B cell (primary cell): ENCODE results near the gene RIN3. TPM values are rescaled to one million over a fixed set of nuclear protein-coding genes. Genes with fewer than 3 reads are reported as not detected.

Experiments used
- ATAC-seq: fragments of 200-7000 bp; cut with Tn5 transposase; one replicate; pipeline ENCODE4 v1.10.0; 2021; ENCODE audit warnings: low read depth, mild to moderate bottlenecking, moderate number of reproducible peaks, moderate library complexity
- CTCF ChIA-PET: fragments of 350-600 bp; sonication (Branson Sonifier 250); formaldehyde crosslinking; loops from one replicate; lab custom pipeline; 2021; ENCODE audit warnings: antibody characterized with exemption, inconsistent platforms; lab: Charles Lee
- POLR2A ChIA-PET: fragments of 350-600 bp; sonication (Branson Sonifier 250); formaldehyde crosslinking; loops from one replicate; lab custom pipeline; 2021; ENCODE audit warnings: antibody characterized with exemption; lab: Charles Lee
- DNase-seq: peaks from one replicate; pipeline ENCODE4 v3.0.0; 2013
- H2AFZ ChIP-seq: 2 replicates; pipeline ENCODE4 v1.6.1; 2012; ENCODE audit warnings: mild to moderate bottlenecking, low read depth, low read length; ENCODE audit not compliant: insufficient read depth, poor library complexity, severe bottlenecking
- H3K27ac ChIP-seq, 2 donors: 1 replicate in 1 of 2; 2 replicates in 1 of 2; pipeline ENCODE4 v1.5.1; 2012 to 2013; ENCODE audit warnings: low read length in 2 of 2, mild to moderate bottlenecking in 2 of 2, moderate library complexity in 1 of 2
- H3K27me3 ChIP-seq, 4 experiments: fragments of 200-600 bp in 1 of 4; sonication (generic) in 1 of 4; replicated peaks in 1 of 4; 1 replicate in 2 of 4; 2 replicates in 2 of 4; pipeline versions ENCODE4 v1.6.1 to v1.7.0; 2013 to 2016; ENCODE audit warnings: low read length in 3 of 4, mild to moderate bottlenecking in 2 of 4, mixed read lengths in 1 of 4, moderate library complexity in 1 of 4; ENCODE audit not compliant: insufficient read depth in 4 of 4, control insufficient read depth in 3 of 4; ENCODE audit errors: control extremely low read depth in 1 of 4
- H3K36me3 ChIP-seq, 2 experiments: replicated peaks in 1 of 2; 1 replicate in 1 of 2; 2 replicates in 1 of 2; pipeline versions ENCODE4 v1.6.1 to v1.7.1; 2013; ENCODE audit warnings: low read length in 1 of 2; ENCODE audit not compliant: insufficient read depth in 2 of 2, control insufficient read depth in 1 of 2; ENCODE audit errors: control extremely low read depth in 1 of 2, extremely low read depth in 1 of 2
- H3K4me1 ChIP-seq, 2 donors: fragments of 200-600 bp in 1 of 2; sonication (generic) in 1 of 2; 1 replicate in 1 of 2; 2 replicates in 1 of 2; pipeline versions ENCODE4 v1.5.1 to v1.6.1; 2013 to 2017; ENCODE audit warnings: low read length in 2 of 2; ENCODE audit not compliant: control insufficient read depth in 2 of 2, insufficient read depth in 2 of 2
- H3K4me2 ChIP-seq: replicated peaks from 2 replicates; pipeline ENCODE3; 2012; ENCODE audit warnings: mild to moderate bottlenecking, low read depth, low read length; ENCODE audit not compliant: poor library complexity, severe bottlenecking
- H3K4me3 ChIP-seq, 5 experiments: fragments of 200-600 bp in 1 of 5; sonication (generic) in 1 of 5; 1 replicate in 3 of 5; 2 replicates in 2 of 5; pipeline versions ENCODE4 v1.5.1 to v1.7.0; 2011 to 2016; ENCODE audit warnings: low read length in 4 of 5, mild to moderate bottlenecking in 4 of 5, low read depth in 2 of 5, control low read depth in 1 of 5, moderate library complexity in 1 of 5; ENCODE audit not compliant: insufficient read depth in 1 of 5; ENCODE audit errors: control extremely low read depth in 1 of 5, extremely low read depth in 1 of 5
- H3K79me2 ChIP-seq: fragments of 200-600 bp; sonication (generic); one replicate; pipeline ENCODE4 v1.6.0; 2016; ENCODE audit warnings: low read length; ENCODE audit not compliant: control insufficient read depth, insufficient read depth
- H3K9ac ChIP-seq: fragments of 200-600 bp; sonication (generic); 2 replicates; pipeline ENCODE4 v1.6.1; 2017; ENCODE audit warnings: mild to moderate bottlenecking, low read length, moderate library complexity
- H3K9me3 ChIP-seq, 3 donors: one replicate each; pipeline versions ENCODE4 v1.6.1 to v1.7.1; 2013; ENCODE audit warnings: low read length in 2 of 3; ENCODE audit not compliant: control insufficient read depth in 2 of 3, insufficient read depth in 1 of 3; ENCODE audit errors: control extremely low read depth in 1 of 3
- H4K20me1 ChIP-seq: 2 replicates; pipeline ENCODE4 v1.6.0; 2012; ENCODE audit warnings: mild to moderate bottlenecking, low read length; ENCODE audit not compliant: insufficient read depth, control insufficient read depth, poor library complexity, severe bottlenecking
- H3K27ac Mint-ChIP-seq: one replicate; pipeline ENCODE4 v1.8.0; 2021; ENCODE audit warnings: mixed read lengths
- H3K27me3 Mint-ChIP-seq: one replicate; pipeline ENCODE4 v1.8.0; 2021; ENCODE audit warnings: mixed read lengths
- H3K4me1 Mint-ChIP-seq: one replicate; pipeline ENCODE4 v1.8.0; 2021; ENCODE audit warnings: mixed read lengths
- H3K4me3 Mint-ChIP-seq: one replicate; pipeline ENCODE4 v1.8.0; 2021; ENCODE audit warnings: mixed read lengths
- H3K9me3 Mint-ChIP-seq: one replicate; pipeline ENCODE4 v1.8.0; 2022; ENCODE audit warnings: mixed read lengths; ENCODE audit not compliant: insufficient read depth
- EZH2 ChIP-seq: IDR thresholded peaks from 2 replicates; pipeline ENCODE4 v1.6.1; 2012; ENCODE audit warnings: borderline replicate concordance, low read depth, mild to moderate bottlenecking, moderate library complexity, low read length; ENCODE audit not compliant: insufficient read depth, poor library complexity, severe bottlenecking
- WGBS: methylation state at CpG from one replicate; pipeline ENCODE4 v1.1.5; 2013; ENCODE audit warnings: missing lambda C conversion rate; ENCODE audit not compliant: insufficient coverage; 5-methylcytosine and 5-hydroxymethylcytosine counted together
- intact Hi-C: fragments of 100-400 bp; cut with micrococcal nuclease; formaldehyde crosslinking; loops from one replicate; pipeline ENCODE4 v1.10.0; 2022
- polyA plus RNA-seq: library from polyadenylated mRNA; depleted of rRNA; stranded (reverse); fragments of >200 nt; gene quantifications from 2 replicates; pipeline ENCODE4 v1.2.3, GENCODE V29; 2012
- total RNA-seq, 2 donors: library from RNA; stranded (reverse); fragments of 120-200 nt in 1 of 2; gene quantifications; 1 replicate in 1 of 2; 2 replicates in 1 of 2; pipeline versions ENCODE4 v1.2.3 to v1.2.4, GENCODE V29; 2013 to 2022
- TF ChIP-seq, protein P1 (sequence below): fragments of 200-600 bp; IDR thresholded peaks from one replicate; pipeline ENCODE4 v1.8.0; 2022; ENCODE audit warnings: antibody characterized with exemption, mild to moderate bottlenecking

RIN3 gene
- total and polyA plus RNA-seq, 2 donors (not counting 1 experiment from before 2014, with no cell fraction given) = 62.1 to 123 TPM

DNA sequence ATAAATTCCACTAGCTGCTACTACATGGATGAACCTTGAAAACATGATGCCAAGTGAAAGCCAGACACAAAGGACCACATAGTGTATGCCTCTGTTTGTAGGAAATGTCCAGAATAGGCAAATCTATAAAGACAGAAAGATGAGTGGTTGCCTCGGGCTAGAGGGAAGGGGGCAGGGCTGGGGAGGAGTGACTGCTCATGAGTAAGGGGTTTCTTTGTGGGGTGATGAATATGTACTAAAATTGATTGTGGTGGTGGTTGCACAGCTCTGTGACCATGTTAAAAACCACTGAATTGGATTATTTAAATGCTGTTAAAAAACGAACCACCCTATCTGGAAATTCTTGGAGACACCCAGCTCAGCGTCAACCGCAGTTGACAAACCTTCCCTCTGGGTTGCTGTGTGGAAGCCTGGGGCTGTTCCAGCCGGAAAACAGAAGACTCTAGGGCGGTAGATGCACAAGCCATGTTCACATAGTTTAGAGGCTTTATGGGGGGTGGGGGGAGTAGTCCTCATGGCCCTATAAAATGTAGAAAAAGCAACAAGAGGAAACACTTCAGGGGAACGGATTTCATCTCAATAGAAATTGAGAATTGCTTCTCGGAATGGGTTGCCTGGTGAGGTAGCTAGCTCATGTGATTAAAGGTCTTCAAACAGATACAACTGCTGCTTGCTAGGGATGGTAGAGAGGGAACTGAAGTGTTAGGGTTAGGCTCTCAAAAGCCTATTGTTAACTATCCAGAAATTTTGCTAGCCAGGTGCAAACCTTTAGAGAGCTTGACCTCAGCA, 29.4 kb downstream of the RIN3 start:
- H4K20me1 ChIP-seq = peaks cover 9% of the 10 kb centered on the region
- CTCF ChIA-PET = no interaction called here
- ATAC-seq = no peak
- DNase-seq = no peak
- H3K4me1 ChIP-seq = peaks cover 30 to 32% of the 10 kb centered on the region in 2 donors
- no peak overlapping the region for H3K27ac ChIP-seq
- H2AFZ ChIP-seq = no peak overlapping the region
- no peak overlapping the region for H3K27ac Mint-ChIP-seq
- no peaks in the 10 kb centered on the region for H3K36me3 ChIP-seq
- H3K79me2 ChIP-seq = peaks cover 34% of the 10 kb centered on the region
- no peak overlapping the region for H3K9ac ChIP-seq
- H3K4me2 ChIP-seq = no peak overlapping the region
- no peaks in the 10 kb centered on the region for H3K9me3 ChIP-seq
- no peak overlapping the region for H3K4me3 ChIP-seq
- no peaks in the 10 kb centered on the region for H3K27me3 ChIP-seq
- H3K4me1 Mint-ChIP-seq = peaks cover 38% of the 10 kb centered on the region
- intact Hi-C loops = no loop called here
- POLR2A ChIA-PET = interaction anchor here (0.6 kb wide), 1 partner anchor 175 kb away, joined by 3 read pairs; no protein-coding TSS in a partner anchor
- no peaks in the 10 kb centered on the region for H3K27me3 Mint-ChIP-seq
- H3K9me3 Mint-ChIP-seq = no peaks in the 10 kb centered on the region
- WGBS = 72% methylated on average over 7 of the region's 8 CpGs
- TF ChIP-seq, protein P1, sequence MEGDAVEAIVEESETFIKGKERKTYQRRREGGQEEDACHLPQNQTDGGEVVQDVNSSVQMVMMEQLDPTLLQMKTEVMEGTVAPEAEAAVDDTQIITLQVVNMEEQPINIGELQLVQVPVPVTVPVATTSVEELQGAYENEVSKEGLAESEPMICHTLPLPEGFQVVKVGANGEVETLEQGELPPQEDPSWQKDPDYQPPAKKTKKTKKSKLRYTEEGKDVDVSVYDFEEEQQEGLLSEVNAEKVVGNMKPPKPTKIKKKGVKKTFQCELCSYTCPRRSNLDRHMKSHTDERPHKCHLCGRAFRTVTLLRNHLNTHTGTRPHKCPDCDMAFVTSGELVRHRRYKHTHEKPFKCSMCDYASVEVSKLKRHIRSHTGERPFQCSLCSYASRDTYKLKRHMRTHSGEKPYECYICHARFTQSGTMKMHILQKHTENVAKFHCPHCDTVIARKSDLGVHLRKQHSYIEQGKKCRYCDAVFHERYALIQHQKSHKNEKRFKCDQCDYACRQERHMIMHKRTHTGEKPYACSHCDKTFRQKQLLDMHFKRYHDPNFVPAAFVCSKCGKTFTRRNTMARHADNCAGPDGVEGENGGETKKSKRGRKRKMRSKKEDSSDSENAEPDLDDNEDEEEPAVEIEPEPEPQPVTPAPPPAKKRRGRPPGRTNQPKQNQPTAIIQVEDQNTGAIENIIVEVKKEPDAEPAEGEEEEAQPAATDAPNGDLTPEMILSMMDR = no peak
- TF ChIP-seq EZH2 = no peak
- no peak overlapping the region for H3K4me3 Mint-ChIP-seq

DNA sequence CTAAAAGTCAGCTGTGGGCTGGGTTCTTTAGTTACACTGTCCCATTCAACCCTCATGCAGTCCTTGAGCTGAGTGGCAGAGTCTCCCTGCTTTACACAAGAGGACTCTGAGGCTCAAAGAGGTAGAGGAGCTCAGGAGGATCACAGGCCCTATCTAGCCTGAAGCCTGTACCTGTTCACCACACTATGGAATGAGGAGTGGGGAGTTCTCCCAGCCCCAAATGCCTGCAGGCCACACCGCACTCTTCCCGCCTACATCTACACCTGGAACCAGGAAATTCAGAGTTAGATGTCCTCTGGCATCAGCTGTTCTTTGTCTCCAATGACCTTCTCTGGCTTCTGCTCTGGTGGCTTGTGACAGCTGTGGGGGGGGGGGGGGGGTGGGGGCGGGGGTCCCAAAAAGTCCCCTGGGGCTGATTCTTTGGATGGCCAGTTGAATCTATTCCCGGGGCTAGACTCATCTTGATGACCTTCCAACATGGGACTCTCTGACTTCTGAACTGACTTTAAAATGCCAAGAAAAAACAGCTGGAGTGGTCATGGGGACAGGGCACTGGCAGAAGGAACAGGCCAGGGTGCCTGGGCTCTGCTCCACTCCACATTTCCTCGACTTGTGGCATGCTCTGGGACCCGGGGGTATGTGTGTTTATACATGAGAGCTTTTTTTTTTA, 30.6 kb downstream of the RIN3 start:
- Histone ChIP-seq H4K20me1 (peaks cover 13% of the 10 kb centered on the region), H3K79me2 (peaks cover 31% of the 10 kb centered on the region), H3K4me2 (no peak overlapping the region), H3K27me3 (no peaks in the 10 kb centered on the region), H3K9ac (no peak overlapping the region), H3K9me3 (peaks cover 0 to 2% (median 0%) of the 10 kb centered on the region in 3 donors), H3K4me1 (peaks cover 18 to 20% of the 10 kb centered on the region in 2 donors), H3K36me3 (no peaks in the 10 kb centered on the region), H2AFZ (no peak overlapping the region), H3K4me3 (no peak overlapping the region), H3K27ac (no peak overlapping the region)
- no peaks in the 10 kb centered on the region for H3K9me3 Mint-ChIP-seq
- ATAC-seq (no peak), DNase-seq (no peak)
- H3K27ac Mint-ChIP-seq = no peak overlapping the region
- CTCF ChIA-PET = interaction anchor here (0.6 to 1.7 kb wide), 2 partner anchors 45 to 631 kb away, joined by 3 to 8 read pairs; no protein-coding TSS in a partner anchor
- no peak overlapping the region for H3K4me3 Mint-ChIP-seq
- no peak for TF ChIP-seq EZH2
- TF ChIP-seq, protein P1 = no peak
- intact Hi-C loops = no loop called here
- 100% methylated on average over 1 of the region's 6 CpGs for WGBS
- no peaks in the 10 kb centered on the region for H3K27me3 Mint-ChIP-seq
- peaks cover 27% of the 10 kb centered on the region for H3K4me1 Mint-ChIP-seq
- POLR2A ChIA-PET = interaction anchor here (0.6 kb wide), 2 partner anchors 109 to 174 kb away, joined by 3 to 6 read pairs; no protein-coding TSS in a partner anchor
